Bronchial epithelial cell (primary cell): ENCODE results near the gene FGF4. TPM values are rescaled to one million over a fixed set of nuclear protein-coding genes. Genes with fewer than 3 reads are reported as not detected.

Experiments used
- DNase-seq: peaks from one replicate; pipeline ENCODE4 v3.0.0-alpha.2; 2010; ENCODE audit warnings: low read depth
- FAIRE-seq: peaks from 2 replicates; lab custom pipeline; 2011; peaks lifted over from hg19 to GRCh38; lab: Jason Lieb, UNC
- H3K27me3 ChIP-seq: 2 replicates; pipeline ENCODE4 v1.5.1; 2011; ENCODE audit warnings: low read length; ENCODE audit not compliant: control insufficient read depth, insufficient read depth
- H3K36me3 ChIP-seq: 2 replicates; pipeline ENCODE4 v1.5.1; 2011; ENCODE audit warnings: low read length; ENCODE audit not compliant: control insufficient read depth, insufficient read depth
- H3K4me3 ChIP-seq: 2 replicates; pipeline ENCODE4 v1.5.1; 2011; ENCODE audit warnings: mild to moderate bottlenecking, low read depth, low read length, control low read depth
- total RNA-seq: library from RNA; depleted of rRNA; stranded (reverse); fragments of >200 nt; gene quantifications from 2 replicates; pipeline ENCODE4 v1.2.1, GENCODE V29; 2014
- TF ChIP-seq, protein P1 (sequence below): IDR thresholded peaks from 2 replicates; pipeline ENCODE4 v1.5.1; 2011; ENCODE audit warnings: mild to moderate bottlenecking, moderate library complexity, low read length, control low read depth, inconsistent platforms; ENCODE audit not compliant: insufficient read depth, severe bottlenecking

Gene FGF4
- total RNA-seq, 1 donor from 2014 or later, result not detected

DNA sequence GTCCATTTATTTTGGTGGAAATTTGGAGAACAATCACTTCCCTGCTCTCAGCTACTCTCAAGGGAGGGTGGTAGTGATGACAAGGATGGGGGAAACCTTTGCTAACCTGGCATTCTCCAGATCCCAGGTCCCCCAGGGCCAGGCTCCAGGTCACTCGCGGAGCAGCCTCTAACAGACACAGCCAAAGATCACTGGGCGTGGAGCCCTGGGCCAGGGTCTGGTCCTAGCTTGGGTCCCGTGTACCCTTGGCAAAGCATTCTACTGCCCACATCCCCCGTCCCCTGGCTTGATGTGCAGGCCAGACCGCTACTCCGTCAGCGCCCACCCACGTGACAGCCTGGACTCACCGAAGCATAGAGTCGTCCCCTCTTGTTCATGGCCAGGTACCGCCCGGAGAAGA lies 40.8 kb upstream of the FGF4 start:
- Histone ChIP-seq H3K27me3 (peaks cover 25% of the 10 kb centered on the region), H3K4me3 (no peak overlapping the region), H3K36me3 (no peaks in the 10 kb centered on the region)
- TF ChIP-seq, protein P1, sequence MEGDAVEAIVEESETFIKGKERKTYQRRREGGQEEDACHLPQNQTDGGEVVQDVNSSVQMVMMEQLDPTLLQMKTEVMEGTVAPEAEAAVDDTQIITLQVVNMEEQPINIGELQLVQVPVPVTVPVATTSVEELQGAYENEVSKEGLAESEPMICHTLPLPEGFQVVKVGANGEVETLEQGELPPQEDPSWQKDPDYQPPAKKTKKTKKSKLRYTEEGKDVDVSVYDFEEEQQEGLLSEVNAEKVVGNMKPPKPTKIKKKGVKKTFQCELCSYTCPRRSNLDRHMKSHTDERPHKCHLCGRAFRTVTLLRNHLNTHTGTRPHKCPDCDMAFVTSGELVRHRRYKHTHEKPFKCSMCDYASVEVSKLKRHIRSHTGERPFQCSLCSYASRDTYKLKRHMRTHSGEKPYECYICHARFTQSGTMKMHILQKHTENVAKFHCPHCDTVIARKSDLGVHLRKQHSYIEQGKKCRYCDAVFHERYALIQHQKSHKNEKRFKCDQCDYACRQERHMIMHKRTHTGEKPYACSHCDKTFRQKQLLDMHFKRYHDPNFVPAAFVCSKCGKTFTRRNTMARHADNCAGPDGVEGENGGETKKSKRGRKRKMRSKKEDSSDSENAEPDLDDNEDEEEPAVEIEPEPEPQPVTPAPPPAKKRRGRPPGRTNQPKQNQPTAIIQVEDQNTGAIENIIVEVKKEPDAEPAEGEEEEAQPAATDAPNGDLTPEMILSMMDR, result no peak
- DNase-seq (no peak), FAIRE-seq (no peak)

GRCh38 chr11:69814902-69815301 lies 39.8 kb upstream of the FGF4 start:
- no peak overlapping the region for H3K4me3 ChIP-seq
- H3K36me3 ChIP-seq, result no peaks in the 10 kb centered on the region
- TF ChIP-seq, protein P1, result no peak
- peak; percentile 64 for FAIRE-seq
- peaks cover 16% of the 10 kb centered on the region for H3K27me3 ChIP-seq
- no peak for DNase-seq

- no peak for FAIRE-seq
- DNase-seq, result no peak
- H3K36me3 ChIP-seq, result no peaks in the 10 kb centered on the region
- TF ChIP-seq, protein P1, result no peak
- peaks cover 17% of the 10 kb centered on the region for H3K27me3 ChIP-seq
- H3K4me3 ChIP-seq, result no peak overlapping the region
Observed at GRCh38 chr11:69814411-69814810, 39.3 kb upstream of the FGF4 start.

GRCh38 chr11:69813839-69814238 lies 38.7 kb upstream of the FGF4 start:
- DNase-seq (no peak), FAIRE-seq (no peak)
- H3K36me3 ChIP-seq, result no peaks in the 10 kb centered on the region
- peaks cover 22% of the 10 kb centered on the region for H3K27me3 ChIP-seq
- TF ChIP-seq, protein P1, result no peak
- no peak overlapping the region for H3K4me3 ChIP-seq

DNA sequence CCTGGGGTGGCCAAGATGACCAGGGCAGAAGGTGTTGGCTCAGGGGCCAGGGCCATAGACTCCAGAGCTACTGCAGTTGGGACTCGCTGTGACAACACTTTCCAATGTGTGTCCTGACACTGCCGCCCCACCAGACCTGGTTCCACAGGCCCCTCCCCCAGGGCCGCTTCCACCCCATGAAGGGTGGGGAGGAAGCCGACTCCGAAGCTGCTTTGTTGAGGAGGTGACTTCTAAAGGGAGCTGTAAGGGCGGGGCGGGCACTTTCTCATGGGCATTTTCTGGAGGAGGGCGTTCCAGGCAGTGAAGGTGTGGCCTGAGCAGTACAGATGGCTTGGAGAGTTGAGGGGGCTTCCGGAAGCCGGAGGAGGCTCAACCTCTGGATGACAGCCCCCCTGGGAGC lies 37.8 kb upstream of the FGF4 start:
- TF ChIP-seq, protein P1, result no peak
- Histone ChIP-seq H3K4me3 (no peak overlapping the region), H3K27me3 (peaks cover 24% of the 10 kb centered on the region), H3K36me3 (no peaks in the 10 kb centered on the region)
- FAIRE-seq (no peak), DNase-seq (no peak)

GRCh38 chr11:69812256-69812655 lies 37.1 kb upstream of the FGF4 start:
- H3K27me3 ChIP-seq, result peaks cover 19% of the 10 kb centered on the region
- TF ChIP-seq, protein P1, result no peak

More at GRCh38 chr11:69812256-69812655, 37.1 kb upstream of the FGF4 start:
- FAIRE-seq, result no peak
- DNase-seq, result no peak
- Histone ChIP-seq H3K4me3 (no peak overlapping the region), H3K36me3 (no peaks in the 10 kb centered on the region)
